KOPT-K1 (cell line): ENCODE data around the gene THY1.

ENCODE experiments used
- H3K27ac ChIP-seq: fragments of 200-600 bp; sonication (generic); 2 replicates; pipeline ENCODE4 v1.5.1; 2016; ENCODE audit warnings: antibody characterized with exemption, mild to moderate bottlenecking, low read depth, low read length; ENCODE audit not compliant: poor library complexity, severe bottlenecking
- H3K36me3 ChIP-seq: fragments of 200-600 bp; sonication (generic); 2 replicates; pipeline ENCODE4 v1.5.1; 2017; ENCODE audit warnings: antibody characterized with exemption, mild to moderate bottlenecking, low read length, moderate library complexity; ENCODE audit not compliant: insufficient read depth
- H3K9me3 ChIP-seq: fragments of 200-600 bp; sonication (generic); 2 replicates; pipeline ENCODE4 v1.5.1; 2017; ENCODE audit warnings: antibody characterized with exemption, low read length, mild to moderate bottlenecking; ENCODE audit not compliant: insufficient read depth, poor library complexity, severe bottlenecking

Gene THY1

GRCh38 chr11:119432484-119433357 is 9.7 kb upstream of the THY1 start:
- H3K9me3 ChIP-seq, result no peaks in the 10 kb centered on the region
- no peak overlapping the region for H3K27ac ChIP-seq
- H3K36me3 ChIP-seq, result no peaks in the 10 kb centered on the region

GRCh38 chr11:119431523-119431922 is 8.6 kb upstream of the THY1 start:
- Histone ChIP-seq H3K27ac (no peak overlapping the region), H3K9me3 (no peaks in the 10 kb centered on the region), H3K36me3 (no peaks in the 10 kb centered on the region)

- no peaks in the 10 kb centered on the region for H3K36me3 ChIP-seq
- H3K27ac ChIP-seq, result no peak overlapping the region
Observed at GRCh38 chr11:119427279-119427678, 4.3 kb upstream of the THY1 start.

GRCh38 chr11:119426142-119426541 is 3.2 kb upstream of the THY1 start:
- Histone ChIP-seq H3K36me3 (no peaks in the 10 kb centered on the region), H3K9me3 (no peaks in the 10 kb centered on the region), H3K27ac (no peak overlapping the region)

More at GRCh38 chr11:119427279-119427678, 4.3 kb upstream of the THY1 start:
- H3K9me3 ChIP-seq, result no peaks in the 10 kb centered on the region

- Histone ChIP-seq H3K27ac (no peak overlapping the region), H3K36me3 (no peaks in the 10 kb centered on the region)
Observed at GRCh38 chr11:119424775-119425174, 1.8 kb upstream of the THY1 start.

GRCh38 chr11:119424276-119424675 is 1.3 kb upstream of the THY1 start:
- Histone ChIP-seq H3K36me3 (no peaks in the 10 kb centered on the region), H3K27ac (no peak overlapping the region), H3K9me3 (no peaks in the 10 kb centered on the region)

More at GRCh38 chr11:119424775-119425174, 1.8 kb upstream of the THY1 start:
- no peaks in the 10 kb centered on the region for H3K9me3 ChIP-seq

GRCh38 chr11:119423509-119424254 is 710 bp upstream of the THY1 start:
- Histone ChIP-seq H3K9me3 (no peaks in the 10 kb centered on the region), H3K27ac (no peak overlapping the region), H3K36me3 (no peaks in the 10 kb centered on the region)

- no peaks in the 10 kb centered on the region for H3K9me3 ChIP-seq
- no peak overlapping the region for H3K27ac ChIP-seq
- no peaks in the 10 kb centered on the region for H3K36me3 ChIP-seq
Observed at GRCh38 chr11:119421941-119422808, 797 bp downstream of the THY1 start.

- Histone ChIP-seq H3K27ac (no peak overlapping the region), H3K36me3 (no peaks in the 10 kb centered on the region), H3K9me3 (no peaks in the 10 kb centered on the region)
Observed at GRCh38 chr11:119421351-119421750, 1.6 kb downstream of the THY1 start.

GRCh38 chr11:119420631-119421030 is 2.3 kb downstream of the THY1 start:
- no peaks in the 10 kb centered on the region for H3K9me3 ChIP-seq
- no peak overlapping the region for H3K27ac ChIP-seq
- H3K36me3 ChIP-seq, result no peaks in the 10 kb centered on the region

GRCh38 chr11:119419834-119420492 is 3.0 kb downstream of the THY1 start:
- Histone ChIP-seq H3K27ac (no peak overlapping the region), H3K9me3 (no peaks in the 10 kb centered on the region), H3K36me3 (no peaks in the 10 kb centered on the region)

GRCh38 chr11:119419246-119419645 is 3.7 kb downstream of the THY1 start:
- no peaks in the 10 kb centered on the region for H3K36me3 ChIP-seq
- no peak overlapping the region for H3K27ac ChIP-seq
- peaks cover 3% of the 10 kb centered on the region for H3K9me3 ChIP-seq

GRCh38 chr11:119418759-119419158 is 4.2 kb downstream of the THY1 start:
- no peak overlapping the region for H3K27ac ChIP-seq
- no peaks in the 10 kb centered on the region for H3K36me3 ChIP-seq
- H3K9me3 ChIP-seq, result peaks cover 5% of the 10 kb centered on the region

GRCh38 chr11:119417726-119418540 is 5.0 kb downstream of the THY1 start:
- H3K27ac ChIP-seq, result no peak overlapping the region

More at GRCh38 chr11:119417726-119418540, 5.0 kb downstream of the THY1 start:
- H3K9me3 ChIP-seq, result peaks cover 5% of the 10 kb centered on the region
- H3K36me3 ChIP-seq, result no peaks in the 10 kb centered on the region
